Heart left ventricle (tissue), 13 donors: ENCODE results near the gene FOXP2.
"Not testable (repeated sequence)": the region's sequence is repeated elsewhere in the genome, so short reads cannot be mapped to it uniquely, and the experiment has no call there.

Source experiments
- CTCF ChIP-seq, 12 donors: fragments of 200-600 bp; sonication (generic) in 4 of 12; IDR thresholded peaks; one replicate each; pipeline versions ENCODE4 v1.5.0 to v1.8.0; 2018 to 2022; ENCODE audit warnings: antibody characterized with exemption in 12 of 12, mild to moderate bottlenecking in 5 of 12
- POLR2A ChIP-seq, 2 donors: fragments of 450-650 bp; IDR thresholded peaks; one replicate each; pipeline ENCODE4 v1.6.1; 2017; ENCODE audit warnings: antibody characterized with exemption in 2 of 2, mild to moderate bottlenecking in 2 of 2, moderate library complexity in 2 of 2
- donor health status: ischemic (EF 13 %, LVEDD 7.1; RV severe dilation, severe dysfunction).
- donor health status: DM: no; HTN: yes; CAD: no.
- donor health status: DM: no; HTN: no; CAD: no.
- donor health status: ischemic (EF 25% LVEDD 6.9; RV normal size, moderate dysfunction).
- donor health status: ischemic (EF 25% LVEDD 5.7; RV mildly dilated, moderate dysfunction).
- donor health status: ischemic (EF 35%, LVEDD 5.7; RV mildly dilated, moderate dysfunction).
- donor health status: nonischemic (EF 11% LVEDD 7.7; RV severe dilation, severe dysfunction).
- donor health status: DM: yes; HTN: yes; CAD: no.
- donor health status: PGD.
- donor health status: ischemic (EF 29% LVEDD 5.4; RV normal size, mild dysfunction).
- donor health status: nonischemic (EF 23%, LVEDD 6.1; RV moderate dilation, normal function).

- TF ChIP-seq CTCF, POLR2A (IDR thresholded peaks at IDR 0.05): not testable (repeated sequence)
Measured at GRCh38 chr7:114510824-114511223, 96.2 kb downstream of the FOXP2 start.
